ENCODE measurements around the gene SCUBE1. TPM values are rescaled to one million over a fixed set of nuclear protein-coding genes. Genes with fewer than 3 reads are reported as not detected.

The SCUBE1 gene
- total and polyA plus RNA-seq, 11 donors = 0.04 to 0.40 (median 0.24) TPM; not detected in 1

GRCh38 chr22:43269646-43270045, 73.5 kb downstream of the SCUBE1 start:
- H3K4me1 ChIP-seq = peaks cover 0 to 5% (median 2%) of the 10 kb centered on the region in 12 donors
- DNase-seq (no peak), ATAC-seq (no peak)
- H3K4me3 ChIP-seq = no peak overlapping the region
- intact Hi-C loops (cut with DNase I) = loop anchor here in 2 of 10 donors (5.0 to 10.0 kb wide), 2 partner anchors 37 to 615 kb away; no protein-coding TSS in a partner anchor
- peaks cover 0 to 36% (median 4%) of the 10 kb centered on the region in 9 donors for H3K27me3 ChIP-seq
- no peaks in the 10 kb centered on the region for H3K36me3 ChIP-seq
- H3K27ac ChIP-seq = no peak overlapping the region
- 64 to 77% (median 74%) methylated on average over 14 of the region's 14 CpGs for WGBS, 4 donors
- TF ChIP-seq POLR2A (IDR thresholded peaks at IDR 0.05) = no peak
- TF ChIP-seq, protein P1, sequence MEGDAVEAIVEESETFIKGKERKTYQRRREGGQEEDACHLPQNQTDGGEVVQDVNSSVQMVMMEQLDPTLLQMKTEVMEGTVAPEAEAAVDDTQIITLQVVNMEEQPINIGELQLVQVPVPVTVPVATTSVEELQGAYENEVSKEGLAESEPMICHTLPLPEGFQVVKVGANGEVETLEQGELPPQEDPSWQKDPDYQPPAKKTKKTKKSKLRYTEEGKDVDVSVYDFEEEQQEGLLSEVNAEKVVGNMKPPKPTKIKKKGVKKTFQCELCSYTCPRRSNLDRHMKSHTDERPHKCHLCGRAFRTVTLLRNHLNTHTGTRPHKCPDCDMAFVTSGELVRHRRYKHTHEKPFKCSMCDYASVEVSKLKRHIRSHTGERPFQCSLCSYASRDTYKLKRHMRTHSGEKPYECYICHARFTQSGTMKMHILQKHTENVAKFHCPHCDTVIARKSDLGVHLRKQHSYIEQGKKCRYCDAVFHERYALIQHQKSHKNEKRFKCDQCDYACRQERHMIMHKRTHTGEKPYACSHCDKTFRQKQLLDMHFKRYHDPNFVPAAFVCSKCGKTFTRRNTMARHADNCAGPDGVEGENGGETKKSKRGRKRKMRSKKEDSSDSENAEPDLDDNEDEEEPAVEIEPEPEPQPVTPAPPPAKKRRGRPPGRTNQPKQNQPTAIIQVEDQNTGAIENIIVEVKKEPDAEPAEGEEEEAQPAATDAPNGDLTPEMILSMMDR (IDR thresholded peaks at IDR 0.05) = no peak
- no peaks in the 10 kb centered on the region for H3K9me3 ChIP-seq

DNA sequence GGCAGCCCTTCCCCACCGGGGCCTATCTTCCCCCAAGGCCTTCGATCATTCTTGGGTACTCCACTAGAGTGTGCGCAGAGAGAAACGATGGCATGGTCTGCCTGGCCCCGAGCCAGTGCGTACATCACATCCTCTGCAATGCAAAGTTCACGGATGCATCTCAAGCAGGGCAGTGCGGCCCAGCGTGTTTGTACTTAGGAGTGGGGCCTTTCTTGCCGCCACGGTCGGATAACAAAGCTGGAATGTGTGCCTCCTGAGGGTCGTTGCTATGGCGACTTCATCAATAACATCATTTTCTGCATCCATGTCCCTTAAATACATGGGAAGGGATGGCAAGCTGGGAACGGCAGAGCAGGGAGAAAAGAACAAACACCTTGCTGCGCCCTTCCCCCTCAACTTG, 73.9 kb downstream of the SCUBE1 start:
- ATAC-seq (no peak), DNase-seq (no peak)
- Histone ChIP-seq H3K36me3 (no peaks in the 10 kb centered on the region), H3K4me1 (peaks cover 0 to 9% (median 6%) of the 10 kb centered on the region in 12 donors), H3K9me3 (no peaks in the 10 kb centered on the region), H3K4me3 (no peak overlapping the region), H3K27me3 (peaks cover 0 to 36% (median 4%) of the 10 kb centered on the region in 9 donors), H3K27ac (no peak overlapping the region)
- intact Hi-C loops (cut with DNase I) = no loop called here
- TF ChIP-seq POLR2A (IDR thresholded peaks at IDR 0.05) = no peak
- TF ChIP-seq, protein P1 (IDR thresholded peaks at IDR 0.05) = no peak
- 65 to 80% (median 75%) methylated on average over 16 of the region's 16 CpGs for WGBS, 4 donors

DNA sequence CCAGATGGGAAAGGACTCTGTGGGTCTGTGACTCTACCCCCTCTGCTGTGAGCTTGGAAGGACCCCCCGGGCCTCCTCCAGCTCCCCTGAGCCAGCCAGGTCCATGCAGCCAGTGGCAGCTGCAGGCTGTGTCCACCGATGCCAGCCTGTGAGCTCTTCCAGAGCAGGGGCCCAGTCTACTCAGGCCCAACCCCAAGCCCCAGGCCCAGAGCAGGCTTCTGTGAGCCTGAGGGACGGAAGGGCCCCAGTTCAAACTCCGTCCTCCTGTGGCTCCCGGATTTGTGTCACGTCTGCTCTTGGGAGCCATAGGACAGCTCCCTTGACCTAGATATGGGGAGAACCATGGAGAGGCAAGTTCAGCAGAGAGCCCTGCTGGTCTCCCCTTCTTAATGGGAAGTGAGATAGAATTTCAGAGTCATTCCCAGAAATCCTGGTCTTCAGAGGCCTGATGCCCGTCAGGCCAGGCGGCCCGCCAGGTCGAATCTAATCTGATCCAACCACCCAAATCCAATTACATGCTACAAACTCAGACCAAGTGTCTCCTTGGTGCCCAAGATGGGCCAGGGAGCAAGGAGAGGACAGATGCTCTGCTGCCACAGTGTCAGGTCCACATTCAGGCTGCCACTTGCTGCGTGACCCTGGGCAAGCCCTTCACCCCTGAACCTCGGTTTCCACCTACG, 75.1 kb downstream of the SCUBE1 start:
- Histone ChIP-seq H3K4me1 (peaks cover 3 to 19% (median 16%) of the 10 kb centered on the region in 12 donors), H3K27me3 (peaks cover 0 to 34% (median 8%) of the 10 kb centered on the region in 9 donors), H3K36me3 (no peaks in the 10 kb centered on the region), H3K4me3 (no peak overlapping the region), H3K27ac (no peak overlapping the region), H3K9me3 (no peaks in the 10 kb centered on the region)
- TF ChIP-seq, protein P1 (IDR thresholded peaks at IDR 0.05) = no peak
- TF ChIP-seq POLR2A (IDR thresholded peaks at IDR 0.05) = no peak
- DNase-seq = no peak
- intact Hi-C loops (cut with DNase I) = no loop called here
- WGBS, 4 donors = 82 to 90% (median 86%) methylated on average over 9 to 13 of the region's 13 CpGs
- ATAC-seq = no peak

DNA sequence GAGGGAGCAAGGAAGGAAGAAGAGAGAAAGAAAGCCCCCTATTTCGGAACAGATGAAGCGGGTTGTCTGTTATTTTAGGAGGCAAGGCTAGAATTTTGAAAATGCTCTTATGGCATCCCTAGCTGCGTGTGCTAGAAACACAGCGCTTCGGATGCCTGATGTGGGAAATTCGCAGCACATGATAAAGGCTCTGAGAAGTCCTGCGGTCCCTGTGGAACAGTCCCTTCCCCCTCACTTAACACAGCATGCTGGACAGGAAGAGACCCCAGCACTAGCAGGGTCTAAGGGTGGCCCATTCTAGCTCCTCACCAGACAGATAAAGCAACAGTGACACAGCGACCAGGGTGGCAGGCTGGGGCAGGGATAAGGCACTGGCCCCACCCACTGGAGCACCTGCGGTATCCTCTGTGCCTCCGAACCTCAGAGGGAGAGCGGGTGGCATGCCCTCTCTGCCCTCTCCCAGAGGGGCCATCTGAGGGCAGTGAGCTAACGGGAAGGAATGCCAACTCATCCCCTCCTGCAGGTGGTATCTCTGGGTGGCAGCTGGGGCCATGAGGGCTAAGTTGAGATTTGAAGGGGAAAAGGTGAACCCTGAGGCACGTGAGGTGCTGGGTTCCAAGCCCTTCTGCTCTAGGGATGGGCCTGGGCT, 75.7 kb downstream of the SCUBE1 start:
- Histone ChIP-seq H3K27me3 (peaks cover 0 to 29% (median 8%) of the 10 kb centered on the region in 9 donors), H3K4me3 (no peak overlapping the region), H3K27ac (no peak overlapping the region), H3K9me3 (no peaks in the 10 kb centered on the region), H3K36me3 (no peaks in the 10 kb centered on the region), H3K4me1 (peaks cover 3 to 22% (median 16%) of the 10 kb centered on the region in 12 donors)
- 90 to 94% (median 92%) methylated on average over 13 of the region's 13 CpGs for WGBS, 4 donors
- TF ChIP-seq POLR2A (IDR thresholded peaks at IDR 0.05) = no peak
- TF ChIP-seq, protein P1 (IDR thresholded peaks at IDR 0.05) = no peak
- DNase-seq (no peak), ATAC-seq (no peak)
- intact Hi-C loops (cut with DNase I) = no loop called here
